ENCODE results near the gene CCR5AS.

The CCR5AS gene

DNA sequence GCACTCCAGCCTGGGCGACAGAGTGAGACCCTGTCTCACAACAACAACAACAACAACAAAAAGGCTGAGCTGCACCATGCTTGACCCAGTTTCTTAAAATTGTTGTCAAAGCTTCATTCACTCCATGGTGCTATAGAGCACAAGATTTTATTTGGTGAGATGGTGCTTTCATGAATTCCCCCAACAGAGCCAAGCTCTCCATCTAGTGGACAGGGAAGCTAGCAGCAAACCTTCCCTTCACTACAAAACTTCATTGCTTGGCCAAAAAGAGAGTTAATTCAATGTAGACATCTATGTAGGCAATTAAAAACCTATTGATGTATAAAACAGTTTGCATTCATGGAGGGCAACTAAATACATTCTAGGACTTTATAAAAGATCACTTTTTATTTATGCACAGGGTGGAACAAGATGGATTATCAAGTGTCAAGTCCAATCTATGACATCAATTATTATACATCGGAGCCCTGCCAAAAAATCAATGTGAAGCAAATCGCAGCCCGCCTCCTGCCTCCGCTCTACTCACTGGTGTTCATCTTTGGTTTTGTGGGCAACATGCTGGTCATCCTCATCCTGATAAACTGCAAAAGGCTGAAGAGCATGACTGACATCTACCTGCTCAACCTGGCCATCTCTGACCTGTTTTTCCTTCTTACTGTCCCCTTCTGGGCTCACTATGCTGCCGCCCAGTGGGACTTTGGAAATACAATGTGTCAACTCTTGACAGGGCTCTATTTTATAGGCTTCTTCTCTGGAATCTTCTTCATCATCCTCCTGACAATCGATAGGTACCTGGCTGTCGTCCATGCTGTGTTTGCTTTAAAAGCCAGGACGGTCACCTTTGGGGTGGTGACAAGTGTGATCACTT, 34.1 kb downstream of the CCR5AS start:
- no peaks in the 10 kb centered on the region for H3K36me3 Mint-ChIP-seq (ENCODE audit: low read depth)
- POLR2A ChIA-PET, result no interaction called here
- intact Hi-C loops (cut with micrococcal nuclease), result loop anchor here (1.0 to 10.0 kb wide), 3 partner anchors 11 to 608 kb away; no protein-coding TSS in a partner anchor
- H3K27ac Mint-ChIP-seq, result peak overlapping the region; percentile 7
- CTCF ChIA-PET, result interaction anchor here (0.7 to 6.5 kb wide), 11 partner anchors 13 to 434 kb away, joined by 3 to 129 read pairs (median 4); partner anchors contain the start of gene CXCR6
- H3K9me3 Mint-ChIP-seq, result no peaks in the 10 kb centered on the region
- H3K27me3 Mint-ChIP-seq, result peaks cover 2% of the 10 kb centered on the region
- no peak for DNase-seq
- H3K4me1 Mint-ChIP-seq, result peaks cover 39% of the 10 kb centered on the region
- TF ChIP-seq, protein P1, sequence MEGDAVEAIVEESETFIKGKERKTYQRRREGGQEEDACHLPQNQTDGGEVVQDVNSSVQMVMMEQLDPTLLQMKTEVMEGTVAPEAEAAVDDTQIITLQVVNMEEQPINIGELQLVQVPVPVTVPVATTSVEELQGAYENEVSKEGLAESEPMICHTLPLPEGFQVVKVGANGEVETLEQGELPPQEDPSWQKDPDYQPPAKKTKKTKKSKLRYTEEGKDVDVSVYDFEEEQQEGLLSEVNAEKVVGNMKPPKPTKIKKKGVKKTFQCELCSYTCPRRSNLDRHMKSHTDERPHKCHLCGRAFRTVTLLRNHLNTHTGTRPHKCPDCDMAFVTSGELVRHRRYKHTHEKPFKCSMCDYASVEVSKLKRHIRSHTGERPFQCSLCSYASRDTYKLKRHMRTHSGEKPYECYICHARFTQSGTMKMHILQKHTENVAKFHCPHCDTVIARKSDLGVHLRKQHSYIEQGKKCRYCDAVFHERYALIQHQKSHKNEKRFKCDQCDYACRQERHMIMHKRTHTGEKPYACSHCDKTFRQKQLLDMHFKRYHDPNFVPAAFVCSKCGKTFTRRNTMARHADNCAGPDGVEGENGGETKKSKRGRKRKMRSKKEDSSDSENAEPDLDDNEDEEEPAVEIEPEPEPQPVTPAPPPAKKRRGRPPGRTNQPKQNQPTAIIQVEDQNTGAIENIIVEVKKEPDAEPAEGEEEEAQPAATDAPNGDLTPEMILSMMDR (IDR thresholded peaks at IDR 0.05), result no peak
- H3K4me3 Mint-ChIP-seq, result no peak overlapping the region
- no peak for ATAC-seq (ENCODE audit: low read depth)

DNA sequence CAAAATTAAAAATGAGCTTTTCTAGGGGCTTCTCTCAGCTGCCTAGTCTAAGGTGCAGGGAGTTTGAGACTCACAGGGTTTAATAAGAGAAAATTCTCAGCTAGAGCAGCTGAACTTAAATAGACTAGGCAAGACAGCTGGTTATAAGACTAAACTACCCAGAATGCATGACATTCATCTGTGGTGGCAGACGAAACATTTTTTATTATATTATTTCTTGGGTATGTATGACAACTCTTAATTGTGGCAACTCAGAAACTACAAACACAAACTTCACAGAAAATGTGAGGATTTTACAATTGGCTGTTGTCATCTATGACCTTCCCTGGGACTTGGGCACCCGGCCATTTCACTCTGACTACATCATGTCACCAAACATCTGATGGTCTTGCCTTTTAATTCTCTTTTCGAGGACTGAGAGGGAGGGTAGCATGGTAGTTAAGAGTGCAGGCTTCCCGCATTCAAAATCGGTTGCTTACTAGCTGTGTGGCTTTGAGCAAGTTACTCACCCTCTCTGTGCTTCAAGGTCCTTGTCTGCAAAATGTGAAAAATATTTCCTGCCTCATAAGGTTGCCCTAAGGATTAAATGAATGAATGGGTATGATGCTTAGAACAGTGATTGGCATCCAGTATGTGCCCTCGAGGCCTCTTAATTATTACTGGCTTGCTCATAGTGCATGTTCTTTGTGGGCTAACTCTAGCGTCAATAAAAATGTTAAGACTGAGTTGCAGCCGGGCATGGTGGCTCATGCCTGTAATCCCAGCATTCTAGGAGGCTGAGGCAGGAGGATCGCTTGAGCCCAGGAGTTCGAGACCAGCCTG, 35.1 kb downstream of the CCR5AS start:
- ChIA-PET CTCF (interaction anchor here (1.0 to 6.5 kb wide), 17 partner anchors 12 to 433 kb away, joined by 3 to 129 read pairs (median 5); partner anchors contain the start of genes CCR1 and CXCR6), POLR2A (interaction anchor here (0.5 to 0.8 kb wide), 2 partner anchors 274 to 453 kb away, joined by 3 read pairs; no protein-coding TSS in a partner anchor)
- intact Hi-C loops (cut with micrococcal nuclease), result loop anchor here (1.0 to 10.0 kb wide), 3 partner anchors 12 to 607 kb away; no protein-coding TSS in a partner anchor
- Mint-ChIP-seq H3K4me1 (peaks cover 37% of the 10 kb centered on the region), H3K9me3 (no peaks in the 10 kb centered on the region), H3K27me3 (peaks cover 2% of the 10 kb centered on the region), H3K27ac (no peak overlapping the region), H3K36me3 (ENCODE audit: low read depth) (no peaks in the 10 kb centered on the region), H3K4me3 (no peak overlapping the region)
- ATAC-seq (ENCODE audit: low read depth) (no peak), DNase-seq (no peak)
- TF ChIP-seq, protein P1 (IDR thresholded peaks at IDR 0.05), result no peak

DNA sequence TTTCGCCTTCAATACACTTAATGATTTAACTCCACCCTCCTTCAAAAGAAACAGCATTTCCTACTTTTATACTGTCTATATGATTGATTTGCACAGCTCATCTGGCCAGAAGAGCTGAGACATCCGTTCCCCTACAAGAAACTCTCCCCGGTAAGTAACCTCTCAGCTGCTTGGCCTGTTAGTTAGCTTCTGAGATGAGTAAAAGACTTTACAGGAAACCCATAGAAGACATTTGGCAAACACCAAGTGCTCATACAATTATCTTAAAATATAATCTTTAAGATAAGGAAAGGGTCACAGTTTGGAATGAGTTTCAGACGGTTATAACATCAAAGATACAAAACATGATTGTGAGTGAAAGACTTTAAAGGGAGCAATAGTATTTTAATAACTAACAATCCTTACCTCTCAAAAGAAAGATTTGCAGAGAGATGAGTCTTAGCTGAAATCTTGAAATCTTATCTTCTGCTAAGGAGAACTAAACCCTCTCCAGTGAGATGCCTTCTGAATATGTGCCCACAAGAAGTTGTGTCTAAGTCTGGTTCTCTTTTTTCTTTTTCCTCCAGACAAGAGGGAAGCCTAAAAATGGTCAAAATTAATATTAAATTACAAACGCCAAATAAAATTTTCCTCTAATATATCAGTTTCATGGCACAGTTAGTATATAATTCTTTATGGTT, 35.9 kb downstream of the CCR5AS start, which contains the start of gene CCR5:
Gene CCR5 (plus strand): TSS at position 108 of the 680 bp plus-strand sequence. CDS start 1,957 bp downstream, outside the sequence.
- CTCF ChIA-PET, result interaction anchor here (0.7 to 6.5 kb wide), 14 partner anchors 7 to 285 kb away, joined by 3 to 129 read pairs (median 7); partner anchors contain the start of gene CCR1
- peak within 1 kb of the TSS; percentile 3 for H3K27ac Mint-ChIP-seq
- TF ChIP-seq, protein P1 (IDR thresholded peaks at IDR 0.05), result no peak
- H3K27me3 Mint-ChIP-seq, result peaks cover 2% of the 10 kb centered on the region
- intact Hi-C loops (cut with micrococcal nuclease), result loop anchor here (10.0 kb wide), 1 partner anchor 606 kb away; no protein-coding TSS in a partner anchor
- ATAC-seq (ENCODE audit: low read depth) (no peak), DNase-seq (no peak)
- H3K4me3 Mint-ChIP-seq, result no peak within 1 kb of the TSS
- no peaks in the 10 kb centered on the region for H3K9me3 Mint-ChIP-seq
- no peaks in the 10 kb centered on the region for H3K36me3 Mint-ChIP-seq (ENCODE audit: low read depth)
- POLR2A ChIA-PET, result interaction anchor here (0.5 to 0.8 kb wide), 3 partner anchors 187 to 452 kb away, joined by 3 read pairs; no protein-coding TSS in a partner anchor
- H3K4me1 Mint-ChIP-seq, result peaks cover 37% of the 10 kb centered on the region

DNA sequence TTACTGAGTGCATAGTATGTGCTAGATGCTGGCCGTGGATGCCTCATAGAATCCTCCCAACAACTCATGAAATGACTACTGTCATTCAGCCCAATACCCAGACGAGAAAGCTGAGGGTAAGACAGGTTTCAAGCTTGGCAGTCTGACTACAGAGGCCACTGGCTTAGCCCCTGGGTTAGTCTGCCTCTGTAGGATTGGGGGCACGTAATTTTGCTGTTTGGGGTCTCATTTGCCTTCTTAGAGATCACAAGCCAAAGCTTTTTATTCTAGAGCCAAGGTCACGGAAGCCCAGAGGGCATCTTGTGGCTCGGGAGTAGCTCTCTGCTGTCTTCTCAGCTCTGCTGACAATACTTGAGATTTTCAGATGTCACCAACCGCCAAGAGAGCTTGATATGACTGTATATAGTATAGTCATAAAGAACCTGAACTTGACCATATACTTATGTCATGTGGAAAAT, 37.2 kb downstream of the CCR5AS start:
- ChIA-PET POLR2A (interaction anchor here (1.8 kb wide), 1 partner anchor 93 kb away, joined by 5 read pairs; no protein-coding TSS in a partner anchor), CTCF (interaction anchor here (1.1 to 6.5 kb wide), 19 partner anchors 8 to 433 kb away, joined by 3 to 129 read pairs (median 9); partner anchors contain the start of gene CCR1)
- no peak overlapping the region for H3K4me3 Mint-ChIP-seq
- TF ChIP-seq, protein P1 (IDR thresholded peaks at IDR 0.05), result no peak
- DNase-seq (no peak), ATAC-seq (ENCODE audit: low read depth) (peak; percentile 25)
- no peak overlapping the region for H3K27ac Mint-ChIP-seq
- peaks cover 34% of the 10 kb centered on the region for H3K4me1 Mint-ChIP-seq
- H3K36me3 Mint-ChIP-seq (ENCODE audit: low read depth), result no peaks in the 10 kb centered on the region
- H3K27me3 Mint-ChIP-seq, result peaks cover 2% of the 10 kb centered on the region
- H3K9me3 Mint-ChIP-seq, result no peaks in the 10 kb centered on the region
- intact Hi-C loops (cut with micrococcal nuclease), result loop anchor here (2.0 to 10.0 kb wide), 4 partner anchors 161 to 605 kb away; partner anchors contain the start of gene CCR1
